Right lobe of liver (tissue), 4 donors: ENCODE measurements around the gene RAN.

Source experiments
- POLR2A ChIP-seq: fragments of 450-650 bp; IDR thresholded peaks from one replicate; pipeline ENCODE4 v1.6.1; 2017; ENCODE audit warnings: antibody characterized with exemption, mild to moderate bottlenecking
- TF ChIP-seq, protein P1 (sequence below), 4 donors: fragments of 200-600 bp in 3 of 4; fragments of 450-650 bp in 1 of 4; IDR thresholded peaks; one replicate each; pipeline versions ENCODE4 v1.5.1 to v1.8.0; 2016 to 2022; ENCODE audit warnings: antibody characterized with exemption in 4 of 4, mild to moderate bottlenecking in 2 of 4
- donor health status: DM: no; HTN: no; CAD: no.
- donor health status: DM: no; HTN: no; CAD: no.
- donor health status: DM: no; HTN: yes; CAD: no.

- TF ChIP-seq, protein P1, sequence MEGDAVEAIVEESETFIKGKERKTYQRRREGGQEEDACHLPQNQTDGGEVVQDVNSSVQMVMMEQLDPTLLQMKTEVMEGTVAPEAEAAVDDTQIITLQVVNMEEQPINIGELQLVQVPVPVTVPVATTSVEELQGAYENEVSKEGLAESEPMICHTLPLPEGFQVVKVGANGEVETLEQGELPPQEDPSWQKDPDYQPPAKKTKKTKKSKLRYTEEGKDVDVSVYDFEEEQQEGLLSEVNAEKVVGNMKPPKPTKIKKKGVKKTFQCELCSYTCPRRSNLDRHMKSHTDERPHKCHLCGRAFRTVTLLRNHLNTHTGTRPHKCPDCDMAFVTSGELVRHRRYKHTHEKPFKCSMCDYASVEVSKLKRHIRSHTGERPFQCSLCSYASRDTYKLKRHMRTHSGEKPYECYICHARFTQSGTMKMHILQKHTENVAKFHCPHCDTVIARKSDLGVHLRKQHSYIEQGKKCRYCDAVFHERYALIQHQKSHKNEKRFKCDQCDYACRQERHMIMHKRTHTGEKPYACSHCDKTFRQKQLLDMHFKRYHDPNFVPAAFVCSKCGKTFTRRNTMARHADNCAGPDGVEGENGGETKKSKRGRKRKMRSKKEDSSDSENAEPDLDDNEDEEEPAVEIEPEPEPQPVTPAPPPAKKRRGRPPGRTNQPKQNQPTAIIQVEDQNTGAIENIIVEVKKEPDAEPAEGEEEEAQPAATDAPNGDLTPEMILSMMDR (IDR thresholded peaks at IDR 0.05): no peak
- no peak for TF ChIP-seq POLR2A
Observed at GRCh38 chr12:130827432-130827831, 44.4 kb upstream of the RAN start.
